IMR-90 (cell line): ENCODE measurements around the gene UXS1.

Experiments used
- CTCF ChIP-seq: conservative IDR thresholded peaks from 2 replicates; pipeline ENCODE4 v1.5.1; 2012; ENCODE audit warnings: mild to moderate bottlenecking, low read depth, low read length, improper control_type of control experiment
- RAD21 ChIP-seq: IDR thresholded peaks from 2 replicates; pipeline ENCODE4 v1.6.1; 2012; ENCODE audit warnings: low read length, improper control_type of control experiment

DNA sequence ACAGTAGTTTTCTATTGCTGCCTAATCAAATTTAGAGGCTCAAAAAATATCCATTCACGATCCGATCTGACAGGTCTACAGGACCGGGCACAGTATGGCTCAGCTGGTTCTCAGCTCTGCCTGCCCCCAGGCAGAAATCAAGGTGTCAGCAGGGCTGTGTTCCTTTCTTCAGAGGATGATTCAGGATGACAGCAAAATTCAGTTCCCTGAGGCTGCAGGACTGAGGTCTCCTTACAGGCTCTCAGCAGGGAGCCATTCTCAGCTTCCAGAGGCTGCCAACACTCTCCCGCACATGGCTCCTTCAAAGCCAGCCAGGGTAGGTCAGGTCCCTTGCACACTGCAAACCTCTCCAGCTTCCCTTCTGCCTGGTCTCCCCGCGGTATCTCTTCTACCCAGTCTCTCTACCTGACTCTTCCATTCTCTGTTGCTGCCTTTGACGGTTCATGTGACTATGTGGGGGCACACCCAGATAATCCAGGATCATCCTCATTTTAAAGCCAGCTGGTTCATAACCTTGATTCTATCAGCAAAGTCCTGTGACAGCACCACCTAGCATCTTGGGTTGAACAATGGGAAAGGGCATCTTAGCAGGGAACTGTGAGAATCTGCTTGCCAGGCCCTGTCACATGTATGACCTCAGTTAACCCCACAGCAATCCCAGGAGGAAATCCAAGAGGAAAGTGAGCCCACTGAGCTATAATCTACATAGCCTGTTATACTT, 50.4 kb downstream of the UXS1 start:
- TF ChIP-seq CTCF = no peak
- no peak for TF ChIP-seq RAD21
